ENCODE data around the gene MYADML2. TPM values are rescaled to one million over a fixed set of nuclear protein-coding genes. Genes with fewer than 3 reads are reported as not detected.

Gene MYADML2
- polyA plus RNA-seq, 4 donors = 0.07 to 0.26 (median 0.07) TPM; not detected in 1

DNA sequence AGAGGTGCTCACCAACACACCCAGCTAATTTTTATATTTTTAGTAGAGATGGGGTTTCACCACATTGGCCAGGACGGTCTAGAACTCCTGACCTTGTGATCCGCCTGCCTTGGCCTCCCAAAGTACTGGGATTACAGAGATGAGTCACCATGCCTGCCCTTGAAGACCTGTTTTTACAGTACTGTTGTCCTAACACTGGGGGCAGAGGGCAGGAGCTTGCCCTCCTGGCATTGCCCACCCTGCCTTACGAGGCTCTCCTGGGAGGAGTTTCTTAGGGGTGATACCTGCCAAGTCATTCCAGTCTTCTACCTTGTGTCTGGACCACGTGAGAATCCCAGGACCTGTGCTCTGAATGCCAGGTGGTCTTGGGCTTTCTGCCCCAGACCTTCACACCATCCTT lies 33.1 kb upstream of the MYADML2 start:
- DNase-seq (ENCODE audit: low read depth in 4 of 4, low spot score in 3 of 4) = no peak

DNA sequence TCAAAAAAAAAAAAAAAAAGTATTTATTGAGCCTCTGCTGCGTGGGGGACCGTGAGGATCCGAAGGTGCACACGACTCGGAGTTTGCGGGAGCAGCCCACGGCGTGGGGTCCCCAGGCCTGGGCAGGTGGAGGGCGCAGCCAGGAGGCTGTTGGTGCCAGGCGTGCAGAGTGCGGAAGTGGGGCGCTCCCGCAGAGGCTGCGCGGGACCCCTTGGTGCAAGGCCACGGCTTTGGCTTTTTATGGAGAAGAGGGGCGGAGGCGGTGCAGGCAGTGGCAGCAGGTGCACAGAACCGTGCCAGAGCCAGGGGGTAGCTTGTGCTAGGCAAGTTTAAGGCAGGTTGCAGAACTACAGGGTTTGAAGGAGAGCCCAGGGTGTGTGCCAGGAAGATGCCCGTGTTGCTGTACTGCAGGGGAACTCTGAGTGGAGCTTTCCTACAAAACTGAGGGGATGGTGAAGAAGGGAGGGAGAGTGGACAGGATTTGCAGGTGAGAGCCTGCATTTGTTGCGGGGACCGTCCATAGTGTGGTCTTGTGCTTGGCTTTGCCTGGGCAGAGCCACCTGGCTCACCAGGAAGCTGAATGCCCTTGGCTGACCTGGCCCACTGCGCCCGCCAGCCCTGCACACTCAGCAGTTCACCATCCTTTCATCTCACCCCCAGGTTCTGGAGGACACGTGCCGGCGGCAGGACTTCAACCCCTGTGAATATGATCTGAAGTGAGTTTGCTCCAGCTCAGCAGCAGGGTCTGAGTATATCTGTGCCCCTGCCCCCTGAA lies 31.7 kb upstream of the MYADML2 start:
- DNase-seq (ENCODE audit: low read depth in 4 of 4, low spot score in 3 of 4) = no peak

DNA sequence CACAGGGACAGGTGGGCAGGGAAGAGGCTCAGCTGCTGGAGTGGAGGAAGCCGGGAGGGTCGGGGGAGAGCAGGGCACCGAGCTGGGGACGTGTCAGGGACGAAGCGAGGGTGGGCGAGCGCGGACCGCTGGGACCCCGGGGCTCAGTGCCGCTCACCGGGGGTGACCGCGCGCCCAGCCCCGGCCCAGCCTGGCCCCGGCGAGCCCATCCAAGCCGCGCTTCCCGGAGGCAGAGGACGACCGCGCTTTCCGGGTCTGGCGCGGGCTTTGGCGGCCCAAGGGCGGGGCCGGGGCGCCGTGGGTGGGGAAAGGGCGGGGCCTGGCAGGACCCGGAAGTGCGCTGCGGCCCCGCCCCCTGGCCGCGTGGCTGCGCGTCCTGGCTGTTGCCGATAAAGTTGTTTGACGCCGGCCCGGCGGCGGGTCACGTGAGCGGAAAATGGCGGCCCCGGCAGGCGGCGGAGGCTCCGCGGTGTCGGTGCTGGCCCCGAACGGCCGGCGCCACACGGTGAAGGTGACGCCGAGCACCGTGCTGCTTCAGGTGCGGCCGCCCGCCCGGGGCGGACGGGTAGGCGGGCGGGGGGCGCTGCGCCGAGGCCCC lies 30.3 kb upstream of the MYADML2 start, which contains the start of gene ASPSCR1:
TSS of gene ASPSCR1 (plus strand) at position 419 of the 598 bp plus-strand sequence. CDS start at position 437, 18 bp downstream.
- peak; percentile 70 to 84 (median 84) for DNase-seq (ENCODE audit: low read depth in 4 of 4, low spot score in 3 of 4)

DNA sequence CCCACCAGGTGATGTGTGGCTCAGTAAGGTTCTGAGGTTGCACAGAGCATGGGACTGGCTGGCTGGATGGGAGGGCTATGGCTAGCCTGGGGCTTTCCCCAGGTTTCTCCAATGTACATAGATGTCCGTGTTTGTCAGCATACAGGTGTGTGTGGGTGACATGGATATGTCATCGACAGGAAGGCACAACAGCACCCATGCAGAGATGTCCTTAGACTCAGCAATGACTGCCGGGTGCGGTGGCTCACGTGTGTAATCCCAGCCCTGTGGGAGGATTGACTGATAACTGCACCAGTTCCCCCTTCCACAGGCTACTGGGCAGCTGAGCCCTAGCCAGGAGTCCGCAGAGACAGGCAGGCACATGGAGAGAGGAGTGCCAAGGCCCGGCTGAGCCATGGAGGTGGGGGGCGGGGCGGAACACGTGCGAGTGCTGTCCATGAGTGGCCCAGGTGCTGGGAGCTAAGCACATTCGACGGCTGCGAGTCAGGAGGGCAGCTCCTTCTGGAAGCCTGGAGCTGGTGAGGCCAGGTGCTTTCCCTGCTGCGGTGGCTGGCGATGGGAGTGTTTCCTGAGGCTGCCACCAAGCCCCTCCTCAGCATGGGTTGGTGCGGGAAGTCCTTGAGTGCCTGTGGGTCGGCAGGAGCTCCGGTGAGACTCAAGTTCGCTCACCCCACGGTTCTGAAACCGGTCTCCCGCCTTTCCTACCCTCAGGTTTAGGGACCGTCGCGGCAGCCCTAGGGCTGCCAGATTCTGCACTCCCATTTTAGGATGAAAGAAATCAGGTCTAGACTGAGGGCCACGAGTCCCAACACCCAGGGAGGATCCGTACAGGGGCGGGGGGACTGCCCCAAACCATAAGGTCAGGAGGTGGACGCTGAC lies 29.5 kb upstream of the MYADML2 start:
- no peak for DNase-seq (ENCODE audit: low read depth in 4 of 4, low spot score in 3 of 4)

DNA sequence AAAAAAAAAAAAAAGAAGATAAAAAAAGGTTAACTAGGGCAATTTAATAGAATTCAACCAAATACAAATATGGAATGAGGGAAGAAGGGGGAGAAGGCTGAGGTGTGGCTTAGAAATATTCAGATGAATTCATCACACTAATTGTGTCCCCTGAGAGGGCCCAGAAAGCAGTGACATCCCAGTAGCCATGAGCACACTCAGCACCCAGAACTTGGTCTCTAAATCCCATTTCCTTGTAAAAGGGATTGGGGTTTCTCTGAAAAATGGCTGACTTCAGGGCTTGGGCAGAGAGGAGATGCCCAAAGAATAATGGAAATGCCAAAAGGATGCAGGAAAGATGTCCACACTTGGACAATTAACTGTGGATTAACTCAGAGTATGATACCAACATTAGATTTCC lies 26.4 kb upstream of the MYADML2 start:
- no peak for DNase-seq (ENCODE audit: low read depth in 4 of 4, low spot score in 3 of 4)

DNA sequence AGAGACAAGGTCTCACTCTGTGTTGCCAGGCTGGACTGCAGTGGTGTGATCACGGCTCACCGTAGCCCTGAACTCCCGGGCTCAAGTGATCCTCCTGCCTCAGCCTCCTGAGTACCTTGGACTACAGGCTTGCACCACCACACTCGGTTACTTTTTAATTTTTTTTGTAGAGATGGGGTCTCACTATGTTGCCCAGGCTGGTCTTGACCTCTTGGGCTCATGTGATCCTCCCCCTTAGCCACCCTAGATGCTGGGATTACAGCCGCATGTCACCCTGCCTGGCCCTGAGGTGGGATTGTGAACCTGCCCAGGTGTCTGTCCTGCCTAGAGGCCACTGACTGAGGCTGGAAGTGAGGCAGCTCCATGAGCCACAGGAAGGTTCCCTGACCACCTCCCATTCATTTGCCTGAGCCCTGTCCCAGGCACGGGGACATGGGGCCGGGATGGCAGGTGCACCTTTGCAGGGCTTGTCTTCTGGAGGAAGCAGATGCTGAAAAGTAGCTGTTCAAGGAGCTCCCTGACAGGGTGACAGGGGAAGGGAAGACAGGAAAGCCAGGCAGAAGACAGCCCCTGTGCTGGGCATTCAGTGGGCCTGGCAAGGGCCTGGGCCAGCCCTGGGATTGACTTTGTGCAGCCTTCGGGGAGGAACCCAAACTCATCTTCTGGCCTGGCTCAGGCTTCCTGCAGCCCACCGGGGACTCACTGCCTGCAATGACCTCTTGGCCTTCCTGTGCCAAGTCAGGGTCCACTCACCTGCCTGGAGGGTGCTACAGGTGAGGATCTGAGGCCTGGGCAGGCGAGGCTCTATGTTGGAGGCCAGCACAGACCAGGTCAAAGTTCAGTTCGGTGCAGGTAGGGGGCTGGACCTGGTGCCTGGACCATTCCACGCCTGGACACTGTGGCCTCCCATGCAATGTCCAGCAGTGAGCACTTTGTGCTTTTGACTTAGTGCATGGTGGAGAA lies 22.1 kb upstream of the MYADML2 start:
- no peak for DNase-seq (ENCODE audit: low read depth in 4 of 4, low spot score in 3 of 4)

DNA sequence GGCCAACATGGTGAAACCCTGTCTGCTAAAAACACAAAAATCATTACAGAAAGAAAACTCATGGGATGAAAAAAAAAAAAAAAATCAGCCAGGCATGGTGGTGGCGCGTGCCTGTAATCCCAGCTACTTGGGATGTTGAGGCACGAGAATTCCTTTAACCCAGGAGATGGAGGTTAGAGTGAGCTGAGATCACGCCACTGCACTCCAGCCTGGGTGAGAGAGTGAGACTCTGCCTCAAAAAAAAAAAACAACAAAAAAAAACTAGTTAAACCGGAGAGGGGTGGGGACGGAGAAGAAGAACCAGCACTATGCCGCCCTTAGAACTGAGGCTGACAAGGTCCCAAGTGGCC lies 21.3 kb upstream of the MYADML2 start:
- DNase-seq (ENCODE audit: low read depth in 4 of 4, low spot score in 3 of 4) = no peak

DNA sequence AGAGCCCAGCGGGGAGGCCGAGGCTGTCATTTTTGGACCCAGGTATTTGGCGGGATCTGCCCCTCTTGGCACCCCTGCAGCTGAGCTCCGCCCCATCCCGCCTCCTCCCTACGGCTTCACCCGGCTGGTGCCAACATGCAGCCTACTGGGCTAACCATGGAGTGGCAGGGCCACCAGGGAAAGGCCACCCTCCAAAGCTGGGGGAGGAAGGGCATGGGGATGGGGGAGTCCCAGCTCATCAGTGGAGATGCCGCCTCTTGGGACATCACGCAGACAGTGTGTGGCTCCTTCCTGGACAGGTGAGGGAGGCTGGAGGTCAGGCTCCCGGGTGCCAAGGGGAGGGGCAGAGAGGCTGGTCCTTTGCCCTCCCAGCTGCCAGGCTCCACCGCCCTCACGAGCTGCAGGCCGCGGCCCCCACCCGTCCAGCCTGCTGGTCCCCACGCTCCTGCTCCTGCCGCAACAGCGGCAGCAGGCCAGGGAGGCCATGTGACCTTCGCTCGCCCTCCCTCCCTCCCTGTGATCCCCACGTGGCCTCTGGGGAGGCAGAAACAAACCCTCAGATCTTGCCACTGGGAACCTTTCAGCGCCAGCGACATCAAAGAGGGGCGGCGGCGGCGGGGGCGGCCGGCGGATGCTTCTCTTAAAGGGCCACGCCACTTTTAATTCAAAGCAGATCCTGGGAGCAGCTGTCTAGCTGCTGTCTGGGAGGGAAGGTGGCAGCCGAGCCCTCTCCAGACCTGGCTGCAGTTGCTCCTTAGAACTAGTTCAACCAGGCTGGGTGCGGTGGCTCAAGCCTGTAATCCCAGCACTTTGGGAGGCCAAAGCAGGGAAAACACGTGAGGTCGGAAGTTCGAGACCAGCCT lies 20.7 kb upstream of the MYADML2 start:
- DNase-seq (ENCODE audit: low read depth in 4 of 4, low spot score in 3 of 4) = no peak

DNA sequence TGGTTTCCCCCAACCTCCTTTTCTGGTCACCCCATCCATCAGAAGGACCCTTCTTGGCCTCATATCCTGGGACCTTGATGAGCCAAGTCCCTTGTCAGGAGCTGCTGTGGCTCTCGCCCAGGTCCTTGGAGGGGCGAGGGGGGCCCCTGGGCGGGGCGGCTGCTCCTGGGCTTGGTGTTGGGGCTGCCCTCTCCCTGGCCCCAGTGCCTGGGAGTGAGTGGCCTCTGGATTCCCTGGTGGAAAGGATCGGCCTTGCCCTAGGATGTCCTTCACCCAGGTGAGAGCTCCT lies 20.2 kb upstream of the MYADML2 start:
- no peak for DNase-seq (ENCODE audit: low read depth in 4 of 4, low spot score in 3 of 4)

DNA sequence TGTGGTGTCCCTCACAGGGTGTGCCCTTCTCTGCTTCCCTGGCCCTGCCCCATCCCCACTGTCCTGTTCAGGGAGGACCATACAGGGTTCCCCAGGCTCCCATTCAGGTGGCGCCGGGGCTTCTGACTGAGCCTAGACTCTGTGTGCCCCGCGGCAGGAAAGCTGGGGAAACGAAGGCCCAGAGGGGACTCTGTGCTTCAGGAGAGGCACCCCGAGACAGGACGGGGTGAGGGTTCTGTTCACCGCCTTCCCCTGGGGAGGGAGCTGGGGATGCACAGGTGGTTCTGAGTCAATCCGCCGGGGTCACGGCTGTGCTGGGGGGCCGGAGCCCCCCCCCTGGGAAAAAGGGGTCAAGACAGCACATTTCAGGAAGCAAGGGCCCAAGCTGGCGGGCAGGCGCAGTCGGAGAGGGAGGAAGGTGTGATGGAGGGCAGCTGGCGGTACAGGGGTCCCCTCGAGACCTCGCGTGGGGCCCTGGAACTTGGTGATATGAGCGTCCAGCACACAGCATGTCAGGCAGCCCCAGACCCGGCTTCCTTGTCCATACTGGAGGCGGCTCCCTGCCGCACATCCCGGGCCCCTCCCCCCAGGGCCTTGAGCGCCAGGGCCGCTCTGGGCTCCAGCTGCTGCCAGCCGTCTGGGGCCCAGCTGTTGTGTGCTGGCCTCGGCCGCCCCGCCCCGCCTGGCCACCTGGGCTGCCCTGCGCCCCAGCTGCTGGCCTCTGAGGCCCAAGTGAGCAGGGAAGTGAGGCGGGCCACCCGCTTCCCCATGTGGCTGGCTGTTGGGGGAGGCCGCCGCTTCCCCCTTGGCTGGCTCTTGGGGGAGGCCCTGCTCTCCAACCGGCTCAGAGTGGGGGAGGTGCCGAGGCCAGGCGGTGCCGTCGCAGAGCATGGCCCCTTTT lies 19.6 kb upstream of the MYADML2 start:
- DNase-seq (ENCODE audit: low read depth in 4 of 4, low spot score in 3 of 4) = no peak

DNA sequence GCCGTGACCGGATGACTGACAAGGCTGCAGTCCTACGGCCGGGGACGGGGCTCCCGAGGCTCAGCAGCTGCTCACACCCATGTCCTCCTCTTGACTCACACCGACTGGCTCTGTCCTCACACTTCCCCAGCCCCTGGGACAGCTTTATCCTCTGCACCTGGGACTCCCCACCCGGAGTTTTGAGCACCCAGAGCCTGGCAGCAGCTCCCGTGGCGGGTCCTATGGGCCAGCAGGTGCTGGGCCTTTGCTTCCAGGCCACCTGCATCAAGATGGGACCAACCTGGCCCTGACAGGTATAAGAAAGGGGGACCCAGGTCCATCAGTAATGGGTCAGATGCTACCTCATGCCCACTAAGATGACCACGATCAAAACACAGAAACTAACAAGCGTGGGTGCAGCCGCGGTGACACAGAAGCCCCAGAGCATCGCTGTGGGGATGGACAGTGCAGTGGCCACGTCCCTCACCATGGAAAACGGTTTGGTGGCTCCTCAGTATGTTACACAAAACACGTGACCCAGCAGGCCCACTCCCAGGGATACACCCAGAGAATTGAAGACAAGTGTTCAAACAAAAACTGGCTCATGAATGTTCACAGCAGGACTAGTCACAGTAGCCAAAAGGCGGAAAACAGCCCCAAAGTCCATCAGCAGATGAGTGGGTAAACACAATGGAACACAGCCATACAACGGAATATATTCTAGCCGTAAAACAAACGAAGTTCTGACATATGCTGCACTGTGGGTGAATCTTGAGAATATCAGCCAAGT lies 17.2 kb upstream of the MYADML2 start:
- DNase-seq (ENCODE audit: low read depth in 4 of 4, low spot score in 3 of 4) = no peak

DNA sequence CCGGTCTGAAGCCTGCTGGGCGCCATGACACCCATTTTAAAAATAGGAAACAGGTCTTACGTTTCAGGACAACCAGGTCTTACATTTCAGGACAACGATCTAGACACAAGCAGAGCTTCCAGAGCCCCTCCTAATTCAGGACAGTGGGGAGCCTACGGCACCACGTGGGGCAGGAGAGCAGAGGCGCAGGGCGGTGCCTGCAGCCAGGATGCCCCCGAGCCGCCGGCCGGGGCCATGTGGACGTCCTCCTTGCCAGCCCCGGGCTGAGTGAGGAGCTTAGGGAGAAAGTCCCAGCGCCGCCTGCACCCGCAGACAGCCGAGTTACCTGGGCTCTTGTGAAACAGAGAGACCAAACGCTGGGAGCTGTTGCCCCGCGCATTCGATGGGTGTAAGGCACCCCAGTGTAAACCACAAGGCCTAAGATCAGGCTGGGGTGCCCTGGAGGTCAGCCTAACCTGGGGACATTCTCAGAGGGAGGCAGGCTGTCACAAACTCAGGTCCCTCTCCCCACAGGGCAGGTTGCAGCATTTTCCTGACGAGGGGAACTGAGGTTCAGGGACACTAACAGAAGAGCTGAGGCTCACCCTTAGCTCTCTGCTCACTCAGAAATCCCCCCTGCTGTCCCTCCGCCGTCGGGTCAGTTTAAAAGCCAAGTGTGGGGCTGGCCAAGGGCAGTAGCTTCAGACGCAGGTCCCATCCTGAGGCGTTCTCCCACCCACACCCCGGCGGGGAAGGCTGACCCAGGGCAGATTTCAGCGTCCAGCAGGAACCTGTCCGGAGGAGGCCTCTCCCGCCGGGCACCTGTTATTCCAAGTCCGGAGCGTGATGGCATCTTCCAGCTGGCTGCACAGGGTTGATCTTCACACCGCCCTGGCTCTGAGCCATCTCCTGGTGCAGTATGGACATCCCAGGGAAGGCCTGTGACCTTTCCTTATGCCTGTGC lies 15.7 kb upstream of the MYADML2 start:
- no peak for DNase-seq (ENCODE audit: low read depth in 4 of 4, low spot score in 3 of 4)

DNA sequence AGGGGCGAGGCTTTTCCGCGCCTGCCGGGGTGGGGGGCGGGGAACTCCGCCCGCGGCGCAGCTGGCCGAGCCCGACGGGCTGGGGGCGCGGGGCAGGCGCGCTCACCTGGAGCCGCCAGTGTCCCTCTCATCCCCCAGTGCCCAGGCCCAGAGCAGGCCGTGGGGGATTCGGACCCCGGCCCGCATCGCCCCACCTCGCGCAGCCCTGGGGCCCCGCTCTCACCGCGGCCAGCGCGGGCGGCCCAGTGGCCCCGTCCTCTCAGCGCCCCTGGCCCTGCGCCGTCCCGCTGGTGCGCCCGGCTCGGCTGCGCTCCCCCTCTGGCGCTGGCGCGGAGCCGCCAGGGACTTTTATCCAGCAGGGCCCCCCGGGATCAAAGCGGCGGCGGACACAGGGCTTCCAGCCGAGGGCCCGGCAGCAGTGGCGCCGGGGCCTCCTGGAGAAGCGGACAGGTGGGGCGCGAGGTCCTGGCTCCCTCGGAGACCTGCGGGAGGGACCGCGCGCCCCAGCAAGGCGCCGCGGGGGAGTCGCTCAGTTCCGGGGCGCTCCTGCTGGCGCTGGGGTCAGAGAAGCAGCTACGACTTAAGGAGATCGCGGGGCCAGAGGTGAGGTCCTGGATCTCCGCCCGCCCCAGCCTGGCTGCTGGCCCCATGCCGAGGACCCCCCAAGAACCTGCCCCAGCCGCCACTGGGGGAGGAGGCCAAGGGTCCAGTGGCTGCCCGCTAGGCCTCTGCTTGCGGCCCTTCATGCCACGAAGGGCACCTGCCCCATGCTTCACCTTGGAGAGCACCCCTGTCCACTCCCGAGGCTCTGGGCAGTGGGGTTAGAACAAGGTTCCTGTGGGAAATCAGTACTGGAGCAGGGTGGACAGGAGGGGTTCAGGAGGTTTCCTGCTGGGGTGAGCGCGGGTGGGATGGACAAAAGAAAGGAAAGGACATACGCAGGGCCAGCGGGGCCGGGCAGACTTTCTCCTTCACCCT lies 14.8 kb upstream of the MYADML2 start:
- no peak for DNase-seq (ENCODE audit: low read depth in 4 of 4, low spot score in 3 of 4)

DNA sequence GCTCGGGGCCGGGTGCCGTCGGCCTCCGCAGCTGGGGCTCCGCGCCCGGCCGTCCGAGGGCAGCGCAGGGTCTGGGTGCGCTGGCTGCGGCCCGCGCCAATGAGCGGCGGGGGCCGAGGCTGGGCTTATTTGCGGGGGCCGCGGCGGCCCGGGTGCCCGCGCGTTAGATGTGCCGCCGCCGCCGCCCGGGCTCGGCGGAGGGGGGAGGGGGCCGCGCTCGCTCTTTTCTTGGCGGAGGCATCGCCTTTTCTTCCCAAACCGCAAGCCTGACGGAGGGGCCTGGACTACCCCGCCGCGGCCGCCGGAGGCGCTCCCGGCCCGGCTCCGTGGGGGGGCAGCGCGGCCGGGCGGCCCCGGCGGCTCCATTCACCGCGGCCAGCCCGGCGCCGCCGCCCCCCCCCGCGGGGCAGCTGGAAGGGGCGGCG lies 14.1 kb upstream of the MYADML2 start, which contains the start of gene NOTUM:
TSS of gene NOTUM (minus strand) at position 101 of the 425 bp plus-strand sequence. CDS start 278 bp downstream, outside the sequence.
- DNase-seq (ENCODE audit: low read depth in 4 of 4, low spot score in 3 of 4) = no peak

All from left renal pelvis (tissue), 4 donors.